Activated T-cell treated with anti-CD3 and anti-CD28 coated beads, Interleukin-2, amount 50 U/mL, for 4 hours (primary cell): ENCODE data around the gene CEMIP. TPM values are rescaled to one million over a fixed set of nuclear protein-coding genes. Genes with fewer than 3 reads are reported as not detected.

Source experiments
- ATAC-seq, 2 donors: fragments of 200-7000 bp; cut with Tn5 transposase; one replicate each; pipeline ENCODE4 v1.10.0; 2021
- DNase-seq: peaks from one replicate; pipeline ENCODE4 v3.0.0-alpha.2; 2020
- H3K27me3 Mint-ChIP-seq: one replicate; pipeline ENCODE4 v1.8.0; 2021; ENCODE audit warnings: low read depth, mixed read lengths
- H3K36me3 Mint-ChIP-seq: one replicate; pipeline ENCODE4 v1.8.0; 2022; ENCODE audit warnings: mixed read lengths; ENCODE audit not compliant: insufficient read depth
- H3K4me1 Mint-ChIP-seq: one replicate; pipeline ENCODE4 v1.8.0; 2021; ENCODE audit warnings: low read depth, mixed read lengths
- H3K4me3 Mint-ChIP-seq: one replicate; pipeline ENCODE4 v1.8.0; 2021; ENCODE audit warnings: mild to moderate bottlenecking, moderate library complexity, mixed read lengths
- H3K9me3 Mint-ChIP-seq: one replicate; pipeline ENCODE4 v1.8.0; 2021; ENCODE audit warnings: mixed read lengths
- total RNA-seq, 3 donors: library from RNA; stranded (reverse); gene quantifications; one replicate each; pipeline ENCODE4 v1.2.1, GENCODE V29; 2021

Gene CEMIP
- total RNA-seq, 3 donors from 2014 or later: 0.30 to 0.51 (median 0.37) TPM

DNA sequence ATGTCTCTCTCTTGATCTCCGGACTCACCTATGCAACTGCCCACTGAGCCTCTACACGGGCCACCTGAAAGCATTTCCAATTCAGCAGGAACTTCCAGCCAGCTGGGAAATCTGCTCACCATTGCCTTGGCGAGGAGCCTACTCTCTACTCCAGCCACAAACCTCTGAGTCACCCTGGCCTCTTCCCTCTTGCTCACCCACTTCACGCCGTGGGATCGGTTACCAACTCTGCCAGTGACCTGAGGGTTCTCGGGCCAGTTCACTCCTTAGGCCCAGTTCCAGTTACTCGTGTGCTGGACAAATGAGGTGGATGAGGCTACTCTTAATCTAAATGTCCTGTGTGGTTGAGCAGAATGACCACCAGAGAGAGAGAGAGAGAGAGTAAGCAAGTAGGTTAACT, 70.1 kb downstream of the CEMIP start:
- Mint-ChIP-seq H3K4me1 (no peaks in the 10 kb centered on the region), H3K36me3 (no peaks in the 10 kb centered on the region), H3K27me3 (peaks cover 31% of the 10 kb centered on the region), H3K4me3 (no peak overlapping the region), H3K9me3 (no peaks in the 10 kb centered on the region)
- DNase-seq: no peak
- ATAC-seq: no peak

DNA sequence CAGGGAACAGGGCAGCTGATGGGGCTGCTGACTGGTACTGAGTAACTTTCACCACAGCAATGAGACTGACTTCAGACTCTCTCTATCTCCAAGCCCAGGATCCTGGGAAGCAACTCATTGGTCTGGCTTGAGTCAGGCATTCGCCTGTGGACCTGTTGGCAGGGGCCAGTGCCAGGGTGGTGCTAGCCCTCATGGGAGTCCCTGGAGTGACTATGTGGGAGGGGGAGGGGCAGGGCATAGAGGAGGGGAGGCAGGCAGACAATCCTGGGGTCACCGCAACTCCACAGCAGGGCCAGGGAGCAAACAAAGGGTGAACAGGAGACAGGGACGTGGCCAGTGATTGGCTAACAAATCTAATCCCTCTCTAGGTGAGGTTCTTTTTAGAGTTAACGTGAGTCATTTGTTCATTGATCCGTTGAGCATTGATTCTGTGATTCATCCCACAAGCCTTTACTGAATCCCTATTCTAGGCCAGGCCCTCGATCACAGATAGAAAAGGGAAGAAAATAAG, 71.8 kb downstream of the CEMIP start:
- no peak overlapping the region for H3K4me3 Mint-ChIP-seq
- no peak for DNase-seq

DNA sequence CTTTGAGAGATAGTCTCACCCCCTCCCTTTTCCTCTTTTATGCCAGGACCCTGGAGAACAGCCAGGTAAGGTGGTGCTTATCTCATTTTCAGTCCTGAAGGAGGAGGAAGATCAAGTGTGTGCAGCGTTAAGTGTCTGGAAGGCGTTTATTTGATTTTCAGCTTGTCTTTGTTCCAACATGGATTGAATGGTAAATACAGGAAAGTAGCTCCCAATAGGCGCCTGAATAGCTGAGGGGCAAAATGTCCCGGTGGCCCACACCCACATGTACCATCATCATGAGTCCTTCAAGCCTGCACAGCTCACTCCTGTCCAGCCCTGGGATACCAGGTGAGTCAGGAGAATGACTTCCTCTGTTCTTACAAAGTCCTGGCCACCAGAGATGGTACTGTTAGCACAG, 73.5 kb downstream of the CEMIP start:
- Mint-ChIP-seq H3K4me3 (no peak overlapping the region), H3K4me1 (peaks cover 15% of the 10 kb centered on the region), H3K27me3 (peaks cover 20% of the 10 kb centered on the region), H3K9me3 (no peaks in the 10 kb centered on the region), H3K36me3 (no peaks in the 10 kb centered on the region)
- no peak for DNase-seq
- no peak for ATAC-seq

More for the DNA sequence above, 71.8 kb downstream of the CEMIP start:
- ATAC-seq: no peak
- no peaks in the 10 kb centered on the region for H3K9me3 Mint-ChIP-seq
- H3K27me3 Mint-ChIP-seq: peaks cover 29% of the 10 kb centered on the region
- peaks cover 3% of the 10 kb centered on the region for H3K4me1 Mint-ChIP-seq
- H3K36me3 Mint-ChIP-seq: no peaks in the 10 kb centered on the region

DNA sequence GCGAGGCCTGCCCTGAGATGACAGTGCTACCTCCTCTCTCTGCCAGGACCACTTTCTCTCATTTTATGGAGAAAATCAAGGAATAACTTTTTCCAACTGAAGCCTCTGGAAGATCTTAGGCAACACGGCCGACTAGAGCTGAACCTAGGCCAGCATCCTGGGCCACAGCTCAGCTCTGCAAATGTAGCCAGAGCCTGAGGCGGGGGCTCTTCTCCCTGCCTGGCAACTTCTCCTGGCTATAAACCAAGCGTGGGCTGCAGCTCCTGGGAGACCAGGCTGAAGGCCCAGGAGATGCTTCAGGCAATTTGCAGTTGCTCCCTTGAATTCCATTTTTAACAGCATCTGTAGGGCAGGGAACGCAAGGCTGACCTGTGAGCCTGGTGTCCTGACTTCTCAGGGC, 74.9 kb downstream of the CEMIP start:
- H3K36me3 Mint-ChIP-seq: no peaks in the 10 kb centered on the region
- no peak for ATAC-seq
- no peaks in the 10 kb centered on the region for H3K9me3 Mint-ChIP-seq
- no peak for DNase-seq
- H3K4me1 Mint-ChIP-seq: peaks cover 15% of the 10 kb centered on the region
- no peak overlapping the region for H3K4me3 Mint-ChIP-seq
- H3K27me3 Mint-ChIP-seq: peaks cover 13% of the 10 kb centered on the region

DNA sequence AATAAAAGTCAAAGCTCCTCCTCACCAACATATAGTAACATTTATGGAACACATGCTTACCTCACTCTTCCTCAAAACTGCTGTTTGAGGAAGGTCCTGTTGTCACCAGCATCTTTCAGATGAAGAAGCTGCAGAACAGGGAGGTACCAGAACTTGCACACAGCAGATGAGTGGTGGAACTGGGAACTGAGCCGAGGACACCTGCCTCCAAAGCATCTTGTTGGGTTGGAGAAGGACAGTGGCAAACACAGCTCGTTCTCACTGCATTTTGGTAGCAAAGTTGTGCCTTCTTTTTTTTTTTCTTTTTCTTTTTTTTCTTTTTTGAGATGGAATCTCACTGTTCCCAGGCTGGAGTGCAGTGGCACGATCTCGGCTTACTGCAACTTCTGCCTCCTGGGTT, 76.0 kb downstream of the CEMIP start:
- H3K4me3 Mint-ChIP-seq: no peak overlapping the region
- ATAC-seq (no peak), DNase-seq (no peak)
- no peaks in the 10 kb centered on the region for H3K36me3 Mint-ChIP-seq
- H3K27me3 Mint-ChIP-seq: peaks cover 3% of the 10 kb centered on the region
- H3K4me1 Mint-ChIP-seq: peaks cover 15% of the 10 kb centered on the region
- no peaks in the 10 kb centered on the region for H3K9me3 Mint-ChIP-seq

DNA sequence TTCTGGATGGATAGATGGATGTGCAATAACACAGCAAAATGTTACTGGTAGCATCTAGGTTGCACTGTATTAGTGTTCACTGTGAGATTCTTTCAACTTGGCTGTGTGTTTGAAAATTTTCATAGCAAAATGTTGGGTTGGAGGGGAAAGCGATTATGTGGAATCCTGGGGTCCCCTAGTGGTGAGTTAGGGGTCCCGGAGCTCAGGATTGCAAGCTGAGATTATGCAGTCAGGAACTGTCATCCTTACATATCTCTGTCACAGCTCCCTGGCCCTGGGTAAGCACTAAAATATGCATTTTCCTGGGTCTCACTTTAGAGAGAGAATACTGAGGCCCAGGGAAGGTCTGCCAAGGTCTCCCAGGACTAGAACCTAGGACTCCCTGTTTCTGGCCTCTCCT, 77.2 kb downstream of the CEMIP start:
- DNase-seq: no peak
- ATAC-seq: no peak
- Mint-ChIP-seq H3K9me3 (no peaks in the 10 kb centered on the region), H3K27me3 (no peaks in the 10 kb centered on the region), H3K4me3 (no peak overlapping the region), H3K4me1 (peaks cover 15% of the 10 kb centered on the region), H3K36me3 (no peaks in the 10 kb centered on the region)

GRCh38 chr15:80856809-80857377, 77.7 kb downstream of the CEMIP start:
- DNase-seq (no peak), ATAC-seq (no peak)
- H3K4me1 Mint-ChIP-seq: peaks cover 15% of the 10 kb centered on the region
- H3K36me3 Mint-ChIP-seq: no peaks in the 10 kb centered on the region
- no peak overlapping the region for H3K4me3 Mint-ChIP-seq
- no peaks in the 10 kb centered on the region for H3K27me3 Mint-ChIP-seq
- H3K9me3 Mint-ChIP-seq: no peaks in the 10 kb centered on the region

GRCh38 chr15:80861731-80862170, 82.6 kb downstream of the CEMIP start:
- Mint-ChIP-seq H3K4me3 (no peak overlapping the region), H3K36me3 (no peaks in the 10 kb centered on the region), H3K4me1 (peaks cover 6% of the 10 kb centered on the region), H3K27me3 (no peaks in the 10 kb centered on the region), H3K9me3 (no peaks in the 10 kb centered on the region)
- ATAC-seq (no peak), DNase-seq (no peak)

DNA sequence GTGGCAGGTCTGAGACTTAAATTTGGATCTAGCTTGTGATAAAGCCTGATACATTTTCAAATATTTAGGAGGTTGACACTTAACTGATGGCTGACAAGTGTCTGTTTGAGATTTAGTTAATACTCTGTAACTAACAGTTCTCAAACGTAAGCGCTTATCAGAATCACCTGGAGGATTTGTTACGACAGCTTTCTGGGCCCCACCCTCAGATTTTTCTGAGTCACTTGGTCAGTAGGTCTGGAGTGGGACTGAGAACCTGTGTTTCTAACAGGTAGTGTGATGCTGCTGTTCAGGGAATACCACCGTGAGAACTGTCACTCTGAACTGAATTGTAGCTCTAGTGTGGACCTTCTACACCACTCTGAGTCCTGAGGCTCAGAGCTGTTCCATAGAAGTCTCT, 85.5 kb downstream of the CEMIP start:
- DNase-seq (no peak), ATAC-seq (no peak)
- Mint-ChIP-seq H3K4me1 (no peaks in the 10 kb centered on the region), H3K9me3 (no peaks in the 10 kb centered on the region), H3K36me3 (no peaks in the 10 kb centered on the region), H3K27me3 (no peaks in the 10 kb centered on the region), H3K4me3 (no peak overlapping the region)

DNA sequence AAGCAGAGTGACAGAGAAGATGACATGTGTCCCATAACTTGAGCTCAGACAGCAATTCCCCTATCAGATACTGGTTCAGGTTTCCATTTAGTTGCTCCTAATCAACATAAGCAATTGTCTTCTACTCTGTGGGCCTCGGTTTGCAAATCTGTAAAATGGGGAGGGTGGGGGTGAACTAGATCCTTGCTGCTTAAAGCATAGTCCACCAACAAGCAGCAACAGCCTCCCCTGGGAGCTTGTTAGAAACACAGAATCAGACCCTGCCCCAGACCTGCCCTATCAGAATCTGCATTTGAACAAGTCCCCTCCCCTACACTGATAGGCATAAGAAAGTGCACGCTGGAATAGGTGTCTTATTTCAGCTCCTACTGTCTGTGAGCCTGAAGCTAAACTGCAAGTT, 87.8 kb downstream of the CEMIP start:
- Mint-ChIP-seq H3K9me3 (no peaks in the 10 kb centered on the region), H3K4me1 (no peaks in the 10 kb centered on the region), H3K27me3 (no peaks in the 10 kb centered on the region), H3K36me3 (no peaks in the 10 kb centered on the region), H3K4me3 (no peak overlapping the region)
- ATAC-seq: no peak
- DNase-seq: no peak

GRCh38 chr15:80870366-80870765, 91.2 kb downstream of the CEMIP start:
- Mint-ChIP-seq H3K4me3 (no peak overlapping the region), H3K4me1 (no peaks in the 10 kb centered on the region), H3K36me3 (no peaks in the 10 kb centered on the region), H3K27me3 (no peaks in the 10 kb centered on the region), H3K9me3 (no peaks in the 10 kb centered on the region)
- DNase-seq: no peak
- ATAC-seq: no peak

DNA sequence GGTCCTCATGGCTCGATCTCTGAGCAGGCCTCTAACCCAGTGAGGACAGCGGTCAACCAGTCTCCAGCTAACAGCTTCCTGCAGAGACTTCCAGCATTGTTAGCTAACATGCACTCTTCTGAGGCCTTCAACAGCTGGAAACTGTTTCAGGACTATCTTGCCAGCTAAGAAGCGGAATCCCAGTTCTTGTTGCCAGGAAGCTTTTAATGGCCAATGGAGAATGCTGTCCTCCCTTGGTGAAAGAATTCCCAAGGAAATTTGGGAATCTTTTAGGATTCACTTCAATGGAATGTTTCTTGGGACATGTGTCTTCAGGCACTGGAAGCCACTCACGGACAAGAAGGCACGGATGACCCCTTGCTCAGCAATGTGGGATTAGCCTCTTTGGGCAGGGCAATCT, 91.7 kb downstream of the CEMIP start:
- DNase-seq: no peak
- no peak for ATAC-seq
- no peaks in the 10 kb centered on the region for H3K9me3 Mint-ChIP-seq
- no peak overlapping the region for H3K4me3 Mint-ChIP-seq
- no peaks in the 10 kb centered on the region for H3K4me1 Mint-ChIP-seq
- no peaks in the 10 kb centered on the region for H3K27me3 Mint-ChIP-seq
- no peaks in the 10 kb centered on the region for H3K36me3 Mint-ChIP-seq

- no peak overlapping the region for H3K4me3 Mint-ChIP-seq
- peaks cover 3% of the 10 kb centered on the region for H3K27me3 Mint-ChIP-seq
- no peak for ATAC-seq
- DNase-seq: no peak
- no peaks in the 10 kb centered on the region for H3K36me3 Mint-ChIP-seq
- H3K4me1 Mint-ChIP-seq: no peaks in the 10 kb centered on the region
- no peaks in the 10 kb centered on the region for H3K9me3 Mint-ChIP-seq
These were observed 92.7 kb downstream of the CEMIP start for GRCh38 chr15:80871858-80872257.

GRCh38 chr15:80873366-80873952, 94.3 kb downstream of the CEMIP start:
- Mint-ChIP-seq H3K9me3 (no peaks in the 10 kb centered on the region), H3K4me1 (no peaks in the 10 kb centered on the region), H3K4me3 (no peak overlapping the region), H3K36me3 (no peaks in the 10 kb centered on the region), H3K27me3 (peaks cover 8% of the 10 kb centered on the region)
- DNase-seq (no peak), ATAC-seq (no peak)

GRCh38 chr15:80875568-80876347, 96.6 kb downstream of the CEMIP start:
- Mint-ChIP-seq H3K9me3 (no peaks in the 10 kb centered on the region), H3K4me1 (no peaks in the 10 kb centered on the region), H3K27me3 (peaks cover 8% of the 10 kb centered on the region), H3K4me3 (no peak overlapping the region), H3K36me3 (no peaks in the 10 kb centered on the region)
- no peak for ATAC-seq
- no peak for DNase-seq
